ENCODE data around the gene FUT8. TPM values are rescaled to one million over a fixed set of nuclear protein-coding genes. Genes with fewer than 3 reads are reported as not detected.

FUT8 gene
- total RNA-seq, 1 donor from 2014 or later: 18.1 TPM

GRCh38 chr14:65491274-65491673 is 78.7 kb downstream of the FUT8 start:
- no peak overlapping the region for H3K4me3 Mint-ChIP-seq (ENCODE audit: unreplicated experiment)
- DNase-seq (ENCODE audit: low spot score): no peak
- H3K27me3 Mint-ChIP-seq (ENCODE audit: low read depth): no peaks in the 10 kb centered on the region
- H3K4me1 Mint-ChIP-seq (ENCODE audit: low read depth): no peaks in the 10 kb centered on the region
- H3K36me3 Mint-ChIP-seq (ENCODE audit: low read depth): no peaks in the 10 kb centered on the region
- H3K9me3 Mint-ChIP-seq (ENCODE audit: low read depth): no peaks in the 10 kb centered on the region
- no peak overlapping the region for H3K27ac Mint-ChIP-seq (ENCODE audit: unreplicated experiment)
- TF ChIP-seq CTCF (IDR thresholded peaks at IDR 0.05): no peak

GRCh38 chr14:65492266-65492665 is 79.7 kb downstream of the FUT8 start:
- no peak for DNase-seq (ENCODE audit: low spot score)
- Mint-ChIP-seq H3K36me3 (ENCODE audit: low read depth) (no peaks in the 10 kb centered on the region), H3K4me3 (ENCODE audit: unreplicated experiment) (no peak overlapping the region), H3K27ac (ENCODE audit: unreplicated experiment) (no peak overlapping the region), H3K9me3 (ENCODE audit: low read depth) (peaks cover 4% of the 10 kb centered on the region), H3K4me1 (ENCODE audit: low read depth) (no peaks in the 10 kb centered on the region), H3K27me3 (ENCODE audit: low read depth) (no peaks in the 10 kb centered on the region)
- no peak for TF ChIP-seq CTCF (IDR thresholded peaks at IDR 0.05)

- no peaks in the 10 kb centered on the region for H3K27me3 Mint-ChIP-seq (ENCODE audit: low read depth)
- H3K4me3 Mint-ChIP-seq (ENCODE audit: unreplicated experiment): no peak overlapping the region
- peaks cover 4% of the 10 kb centered on the region for H3K9me3 Mint-ChIP-seq (ENCODE audit: low read depth)
- no peaks in the 10 kb centered on the region for H3K4me1 Mint-ChIP-seq (ENCODE audit: low read depth)
- no peak for TF ChIP-seq CTCF (IDR thresholded peaks at IDR 0.05)
- no peak overlapping the region for H3K27ac Mint-ChIP-seq (ENCODE audit: unreplicated experiment)
- H3K36me3 Mint-ChIP-seq (ENCODE audit: low read depth): no peaks in the 10 kb centered on the region
- DNase-seq (ENCODE audit: low spot score): no peak
Observed at GRCh38 chr14:65495196-65495595, 82.7 kb downstream of the FUT8 start.

GRCh38 chr14:65496178-65496993 is 83.9 kb downstream of the FUT8 start:
- H3K27me3 Mint-ChIP-seq (ENCODE audit: low read depth): no peaks in the 10 kb centered on the region
- H3K4me3 Mint-ChIP-seq (ENCODE audit: unreplicated experiment): no peak overlapping the region
- H3K9me3 Mint-ChIP-seq (ENCODE audit: low read depth): peaks cover 4% of the 10 kb centered on the region
- DNase-seq (ENCODE audit: low spot score): no peak
- no peaks in the 10 kb centered on the region for H3K36me3 Mint-ChIP-seq (ENCODE audit: low read depth)
- H3K4me1 Mint-ChIP-seq (ENCODE audit: low read depth): no peaks in the 10 kb centered on the region
- TF ChIP-seq CTCF (IDR thresholded peaks at IDR 0.05): no peak
- H3K27ac Mint-ChIP-seq (ENCODE audit: unreplicated experiment): no peak overlapping the region

- H3K9me3 Mint-ChIP-seq (ENCODE audit: low read depth): peaks cover 4% of the 10 kb centered on the region
- H3K4me1 Mint-ChIP-seq (ENCODE audit: low read depth): peaks cover 7% of the 10 kb centered on the region
- no peak overlapping the region for H3K4me3 Mint-ChIP-seq (ENCODE audit: unreplicated experiment)
- no peaks in the 10 kb centered on the region for H3K36me3 Mint-ChIP-seq (ENCODE audit: low read depth)
- no peak for DNase-seq (ENCODE audit: low spot score)
- peak overlapping the region; percentile 34 for H3K27ac Mint-ChIP-seq (ENCODE audit: unreplicated experiment)
- no peaks in the 10 kb centered on the region for H3K27me3 Mint-ChIP-seq (ENCODE audit: low read depth)
- TF ChIP-seq CTCF (IDR thresholded peaks at IDR 0.05): no peak
Observed at GRCh38 chr14:65499138-65499537, 86.6 kb downstream of the FUT8 start.

Measured in chondrocyte (in vitro differentiated cells).